Keratinocyte (primary cell): ENCODE measurements around the gene VKORC1L1.

ENCODE experiments used
- EZH2 ChIP-seq: IDR thresholded peaks from one replicate; pipeline ENCODE4 v1.6.1; 2012; ENCODE audit warnings: inconsistent platforms, mild to moderate bottlenecking, low read length, moderate library complexity
- TF ChIP-seq, protein P1 (sequence below), 3 experiments: IDR thresholded peaks in 1 of 3; conservative IDR thresholded peaks in 1 of 3; optimal IDR thresholded peaks in 1 of 3; 2 replicates in 2 of 3; 3 replicates in 1 of 3; pipeline versions ENCODE3 to v1.5.1; 2011; ENCODE audit warnings: low read length in 3 of 3, mild to moderate bottlenecking in 3 of 3, moderate library complexity in 2 of 3, control low read depth in 1 of 3, inconsistent platforms in 1 of 3; ENCODE audit not compliant: insufficient read depth in 2 of 3; ENCODE audit errors: extremely low read depth in 1 of 3

DNA sequence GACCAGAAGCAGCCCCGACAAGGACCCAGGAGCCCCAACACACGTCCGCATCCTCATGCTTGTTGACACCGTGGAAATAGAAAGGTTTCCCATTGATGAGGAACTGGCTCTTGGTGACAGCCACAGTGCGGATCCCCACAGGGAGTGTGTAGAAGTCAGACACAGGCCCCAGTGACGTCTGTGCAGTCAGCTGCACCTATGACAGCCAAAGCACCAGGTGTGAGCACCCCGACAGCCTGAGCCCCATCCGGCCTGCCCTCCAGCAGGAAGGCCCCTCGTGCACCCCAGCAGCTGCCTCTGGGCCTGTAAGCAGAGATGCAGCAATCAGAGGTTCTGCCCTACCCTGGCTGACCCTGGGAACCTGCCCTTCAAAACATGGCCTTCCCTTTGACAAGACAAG, 102.0 kb downstream of the VKORC1L1 start:
- TF ChIP-seq, protein P1, sequence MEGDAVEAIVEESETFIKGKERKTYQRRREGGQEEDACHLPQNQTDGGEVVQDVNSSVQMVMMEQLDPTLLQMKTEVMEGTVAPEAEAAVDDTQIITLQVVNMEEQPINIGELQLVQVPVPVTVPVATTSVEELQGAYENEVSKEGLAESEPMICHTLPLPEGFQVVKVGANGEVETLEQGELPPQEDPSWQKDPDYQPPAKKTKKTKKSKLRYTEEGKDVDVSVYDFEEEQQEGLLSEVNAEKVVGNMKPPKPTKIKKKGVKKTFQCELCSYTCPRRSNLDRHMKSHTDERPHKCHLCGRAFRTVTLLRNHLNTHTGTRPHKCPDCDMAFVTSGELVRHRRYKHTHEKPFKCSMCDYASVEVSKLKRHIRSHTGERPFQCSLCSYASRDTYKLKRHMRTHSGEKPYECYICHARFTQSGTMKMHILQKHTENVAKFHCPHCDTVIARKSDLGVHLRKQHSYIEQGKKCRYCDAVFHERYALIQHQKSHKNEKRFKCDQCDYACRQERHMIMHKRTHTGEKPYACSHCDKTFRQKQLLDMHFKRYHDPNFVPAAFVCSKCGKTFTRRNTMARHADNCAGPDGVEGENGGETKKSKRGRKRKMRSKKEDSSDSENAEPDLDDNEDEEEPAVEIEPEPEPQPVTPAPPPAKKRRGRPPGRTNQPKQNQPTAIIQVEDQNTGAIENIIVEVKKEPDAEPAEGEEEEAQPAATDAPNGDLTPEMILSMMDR (optimal IDR thresholded peaks at IDR 0.05 in 1 of 3, IDR thresholded peaks at IDR 0.05 in 1 of 3, conservative IDR thresholded peaks at IDR 0.05 in 1 of 3; ENCODE audit: extremely low read depth in 1 of 3, insufficient read depth in 2 of 3, low read length in 3 of 3), result no peak
- no peak for TF ChIP-seq EZH2
